Heart right ventricle (tissue), 16 donors: ENCODE data around the gene SUGP2. TPM values are rescaled to one million over a fixed set of nuclear protein-coding genes. Genes with fewer than 3 reads are reported as not detected.

ENCODE experiments used
- ATAC-seq, 8 donors: fragments of 200-7000 bp; cut with Tn5 transposase; one replicate each; pipeline ENCODE4 v1.9.1; 2020; ENCODE audit warnings: mild to moderate bottlenecking in 8 of 8, moderate library complexity in 8 of 8, moderate number of reproducible peaks in 1 of 8
- DNase-seq, 2 donors: peaks; one replicate each; pipeline ENCODE4 v3.0.0-alpha.2; 2020
- H3K27ac ChIP-seq, 10 donors: fragments of 200-600 bp; sonication (generic) in 2 of 10; one replicate each; pipeline versions ENCODE4 v1.5.0 to v1.8.0; 2020 to 2022; ENCODE audit warnings: mild to moderate bottlenecking in 3 of 10
- H3K27me3 ChIP-seq, 7 donors: fragments of 200-600 bp; one replicate each; pipeline ENCODE4 v1.8.0; 2021 to 2022; ENCODE audit warnings: mild to moderate bottlenecking in 2 of 7
- H3K36me3 ChIP-seq, 9 donors: fragments of 200-600 bp; sonication (generic) in 1 of 9; one replicate each; pipeline versions ENCODE4 v1.5.0 to v1.8.0; 2020 to 2022; ENCODE audit warnings: mild to moderate bottlenecking in 2 of 9
- H3K4me1 ChIP-seq, 9 donors: fragments of 200-600 bp; sonication (generic) in 1 of 9; one replicate each; pipeline versions ENCODE4 v1.5.0 to v1.8.0; 2020 to 2022; ENCODE audit warnings: mild to moderate bottlenecking in 4 of 9
- H3K4me3 ChIP-seq, 10 donors: fragments of 200-600 bp; sonication (generic) in 2 of 10; one replicate each; pipeline versions ENCODE4 v1.5.0 to v1.8.0; 2020 to 2022; ENCODE audit warnings: mild to moderate bottlenecking in 7 of 10, moderate library complexity in 2 of 10
- H3K9me3 ChIP-seq, 11 donors: fragments of 200-600 bp in 10 of 11; sonication (generic) in 2 of 11; one replicate each; pipeline versions ENCODE4 v1.5.0 to v1.8.0; 2013 to 2022; ENCODE audit warnings: mild to moderate bottlenecking in 2 of 11, control low read depth in 1 of 11, moderate library complexity in 1 of 11
- CTCF ChIP-seq, 9 donors: fragments of 200-600 bp; sonication (generic) in 2 of 9; IDR thresholded peaks; one replicate each; pipeline versions ENCODE4 v1.5.0 to v1.8.0; 2021 to 2022; ENCODE audit warnings: antibody characterized with exemption in 9 of 9, mild to moderate bottlenecking in 5 of 9, moderate library complexity in 1 of 9
- WGBS, 2 donors: extraction: QIAGEN DNeasy Blood & Tissue Kit; methylation state at CpG; one replicate each; pipeline ENCODE4 v1.1.7; 2013; ENCODE audit warnings: inconsistent platforms in 1 of 2; 5-methylcytosine and 5-hydroxymethylcytosine counted together
- intact Hi-C, 10 donors: fragments of 100-400 bp; cut with DNase I; formaldehyde crosslinking; loops; one replicate each; pipeline versions ENCODE4 v1.11.1 to v1.14.2; 2022
- long read RNA-seq, 3 donors: library from polyadenylated mRNA; unstranded; transcript quantifications; one replicate each; pipeline ENCODE4 v2.0.0, GENCODE V29; 2020 to 2021
- polyA plus RNA-seq, 2 donors: library from polyadenylated mRNA; stranded (reverse); fragments of 200-250 nt; gene quantifications; one replicate each; pipeline ENCODE4 v1.2.3, GENCODE V29; 2013
- total RNA-seq, 10 donors: library from RNA; stranded (reverse); fragmentation: NEBNext Ultra II Directional in 3 of 10; extraction: Animal tissue kit (Norgen Biotek cat#: 25700) in 3 of 10; gene quantifications; one replicate each; pipeline versions ENCODE4 v1.2.1 to v1.2.4, GENCODE V29; 2021 to 2023
- donor health status: Arrhythmogenic right ventricular cardiomyopathy.
- donor health status: ischemic (EF 13 %, LVEDD 7.1; RV severe dilation, severe dysfunction).
- donor health status: healthy with polysubstance abuse.
- donor health status: DM: no; HTN: yes; CAD: no.
- donor health status: DM: no; HTN: no; CAD: no.
- donor health status: ischemic (EF 25% LVEDD 6.9; RV normal size, moderate dysfunction).
- donor health status: ischemic (EF 25% LVEDD 5.7; RV mildly dilated, moderate dysfunction).
- donor health status: healthy.
- donor health status: DM: yes; HTN: yes; CAD: no.
- donor health status: Ischemic cardiomyopathy.
- donor health status: ischemic (EF 35%, LVEDD 5.7; RV mildly dilated, moderate dysfunction).
- donor health status: nonischemic (EF 11% LVEDD 7.7; RV severe dilation, severe dysfunction).
- donor health status: DM: yes; HTN: yes; CAD: no.
- donor health status: PGD.
- donor health status: ischemic (EF 29% LVEDD 5.4; RV normal size, mild dysfunction).
- donor health status: nonischemic (EF 23%, LVEDD 6.1; RV moderate dilation, normal function).

Gene SUGP2
- 10 to 100 TPM; 50.4 to 72.3 (median 63.3) TPM for total RNA-seq
- polyA plus RNA-seq, result 10 to 100 TPM; 27.2 to 85.2 TPM
- long read RNA-seq, donor 1, full-length matches to known transcripts, result 78 of 125 reads
- long read RNA-seq, donor 1, partial matches to known transcripts, result 20 of 125 reads
- long read RNA-seq, donor 1, other reads (novel, unspliced or antisense), result 27 of 125 reads
- long read RNA-seq, donor 2, full-length matches to known transcripts, result 72 of 132 reads
- long read RNA-seq, donor 2, partial matches to known transcripts, result 36 of 132 reads
- long read RNA-seq, donor 2, other reads (novel, unspliced or antisense), result 24 of 132 reads
- long read RNA-seq, donor 3, full-length matches to known transcripts, result 74 of 160 reads
- long read RNA-seq, donor 3, partial matches to known transcripts, result 58 of 160 reads
- long read RNA-seq, donor 3, other reads (novel, unspliced or antisense), result 28 of 160 reads

- intact Hi-C loops, result no loop called here
- peak; percentile 83 to 94 (median 89) for ATAC-seq
Measured at GRCh38 chr19:19033426-19034203, at the start of gene SUGP2, which contains the start of gene ARMC6. SUGP2 (minus strand) TSS chr19:19033517; CDS start chr19:19031071, 2,446 bp downstream. ARMC6 (plus strand) TSS chr19:19033603; CDS start chr19:19034210, 607 bp downstream.

GRCh38 chr19:19081642-19082151 is 48.4 kb upstream of the SUGP2 start:
- peak; percentile 58 to 68 for DNase-seq

More at GRCh38 chr19:19033426-19034203, at the start of gene SUGP2, which contains the start of gene ARMC6:
- peak within 1 kb of the TSS; percentile 71 to 99 (median 86) for H3K4me3 ChIP-seq
- peaks cover 0 to 42% (median 4%) of the 10 kb centered on the region in 9 donors for H3K36me3 ChIP-seq
- peak in 4 of 9 donors; percentile 9 to 23 (median 15) for TF ChIP-seq CTCF (IDR thresholded peaks at IDR 0.05)
- peaks cover 0 to 38% (median 29%) of the 10 kb centered on the region in 9 donors for H3K4me1 ChIP-seq
- DNase-seq, result peak; percentile 83 to 87
- WGBS, 2 donors, result 0% methylated on average over 82 to 94 of the region's 94 CpGs
- no peaks in the 10 kb centered on the region for H3K9me3 ChIP-seq
- H3K27me3 ChIP-seq, result no peaks in the 10 kb centered on the region
- peak within 1 kb of the TSS; percentile 91 to 100 (median 98) for H3K27ac ChIP-seq

GRCh38 chr19:19079571-19079970 is 46.3 kb upstream of the SUGP2 start:
- DNase-seq (no peak), ATAC-seq (no peak)
- no peaks in the 10 kb centered on the region for H3K27me3 ChIP-seq
- 97 to 100% methylated on average over 1 of the region's 1 CpG for WGBS, 2 donors
- H3K4me3 ChIP-seq, result no peak overlapping the region
- H3K36me3 ChIP-seq, result peaks cover 0 to 19% (median 0%) of the 10 kb centered on the region in 9 donors
- intact Hi-C loops, result no loop called here
- TF ChIP-seq CTCF (IDR thresholded peaks at IDR 0.05), result no peak
- H3K4me1 ChIP-seq, result peaks cover 0 to 20% (median 4%) of the 10 kb centered on the region in 9 donors
- no peaks in the 10 kb centered on the region for H3K9me3 ChIP-seq
- no peak overlapping the region for H3K27ac ChIP-seq

More at GRCh38 chr19:19081642-19082151, 48.4 kb upstream of the SUGP2 start:
- Histone ChIP-seq H3K36me3 (peaks cover 0 to 14% (median 0%) of the 10 kb centered on the region in 9 donors), H3K4me1 (peaks cover 0 to 20% (median 4%) of the 10 kb centered on the region in 9 donors), H3K27me3 (no peaks in the 10 kb centered on the region), H3K4me3 (no peak overlapping the region), H3K27ac (peak overlapping the region in 3 of 10 donors; percentile 10 to 47 (median 31)), H3K9me3 (no peaks in the 10 kb centered on the region)
- 67 to 68% methylated on average over 16 of the region's 16 CpGs for WGBS, 2 donors
- no peak for TF ChIP-seq CTCF (IDR thresholded peaks at IDR 0.05)
- intact Hi-C loops, result no loop called here
- ATAC-seq, result peak; percentile 17 to 84 (median 60)

GRCh38 chr19:19078801-19079200 is 45.5 kb upstream of the SUGP2 start:
- Histone ChIP-seq H3K27ac (no peak overlapping the region), H3K4me1 (peaks cover 0 to 20% (median 3%) of the 10 kb centered on the region in 9 donors), H3K36me3 (peaks cover 0 to 19% (median 0%) of the 10 kb centered on the region in 9 donors), H3K4me3 (no peak overlapping the region), H3K9me3 (no peaks in the 10 kb centered on the region), H3K27me3 (no peaks in the 10 kb centered on the region)
- TF ChIP-seq CTCF (IDR thresholded peaks at IDR 0.05), result no peak
- no peak for ATAC-seq
- WGBS, 2 donors, result 94 to 96% methylated on average over 6 of the region's 6 CpGs
- intact Hi-C loops, result no loop called here
- no peak for DNase-seq
